GM18505 (cell line): ENCODE measurements around the gene PTPRG.

ENCODE experiments used
- ATAC-seq: cut with Tn5 transposase; IDR thresholded peaks from one replicate; pipeline ENCODE4 v1.9.1; 2021; ENCODE audit not compliant: unreplicated experiment
- POLR2A ChIP-seq: IDR thresholded peaks from 4 replicates; pipeline ENCODE4 v1.6.1; 2011; ENCODE audit warnings: borderline replicate concordance; ENCODE audit not compliant: insufficient read depth, insufficient read length; ENCODE audit errors: extremely low read depth

The PTPRG gene

DNA sequence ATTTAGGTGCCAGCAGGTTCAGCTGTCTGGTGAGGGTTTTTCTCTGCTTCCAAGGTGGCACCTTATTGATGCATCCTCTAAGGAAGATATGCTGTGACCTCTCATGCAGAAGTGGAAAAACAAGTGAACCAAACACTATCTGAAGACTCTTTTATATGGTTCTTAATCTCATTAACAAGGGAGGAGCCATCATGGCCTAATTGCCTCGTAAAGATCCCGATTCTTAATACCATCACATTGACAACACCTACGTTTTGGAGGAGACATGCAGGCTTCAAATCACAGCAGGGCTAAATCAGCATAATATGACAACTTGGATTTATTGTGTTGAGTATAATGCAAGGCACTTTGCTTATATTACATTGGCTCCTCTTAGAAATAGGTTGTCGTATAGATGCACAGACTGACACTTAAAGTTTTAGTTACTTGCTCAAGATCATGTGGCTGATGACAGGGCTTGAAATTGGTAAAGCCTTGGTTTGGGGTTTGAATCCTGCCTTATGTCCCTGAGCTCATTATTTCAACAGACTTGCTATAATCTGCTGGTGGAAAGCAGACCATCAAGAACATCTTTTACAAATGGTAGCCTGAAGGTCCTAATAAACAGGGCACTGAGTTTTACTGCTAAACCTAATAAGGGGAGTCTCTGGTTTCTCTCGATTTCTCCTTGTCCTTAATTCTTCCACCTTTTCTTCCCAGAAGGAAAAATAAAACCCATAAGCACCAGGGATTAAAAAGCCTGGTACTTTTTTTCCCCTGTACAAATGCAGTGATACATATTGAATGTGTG, 88.2 kb downstream of the PTPRG start:
- TF ChIP-seq POLR2A = no peak
- ATAC-seq = no peak

DNA sequence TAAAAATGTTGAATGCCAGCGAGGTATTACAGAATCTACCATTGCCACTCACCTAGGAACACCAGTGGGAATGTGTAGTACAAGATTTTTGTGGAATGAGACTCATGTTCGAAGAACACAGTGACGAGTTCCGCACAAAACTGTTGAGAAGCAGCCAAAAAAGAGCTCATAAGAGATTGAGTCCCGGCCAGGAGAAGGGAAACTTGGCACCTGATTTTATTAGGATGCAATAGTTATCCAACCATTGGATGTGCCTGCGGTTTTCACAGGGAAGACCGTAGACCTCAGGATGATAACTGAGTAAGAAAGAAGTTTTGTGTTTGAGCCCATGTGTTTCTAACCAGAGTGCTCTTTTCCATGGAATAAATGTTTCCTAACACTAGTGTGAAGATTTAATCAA, 88.9 kb downstream of the PTPRG start:
- ATAC-seq = no peak
- no peak for TF ChIP-seq POLR2A

DNA sequence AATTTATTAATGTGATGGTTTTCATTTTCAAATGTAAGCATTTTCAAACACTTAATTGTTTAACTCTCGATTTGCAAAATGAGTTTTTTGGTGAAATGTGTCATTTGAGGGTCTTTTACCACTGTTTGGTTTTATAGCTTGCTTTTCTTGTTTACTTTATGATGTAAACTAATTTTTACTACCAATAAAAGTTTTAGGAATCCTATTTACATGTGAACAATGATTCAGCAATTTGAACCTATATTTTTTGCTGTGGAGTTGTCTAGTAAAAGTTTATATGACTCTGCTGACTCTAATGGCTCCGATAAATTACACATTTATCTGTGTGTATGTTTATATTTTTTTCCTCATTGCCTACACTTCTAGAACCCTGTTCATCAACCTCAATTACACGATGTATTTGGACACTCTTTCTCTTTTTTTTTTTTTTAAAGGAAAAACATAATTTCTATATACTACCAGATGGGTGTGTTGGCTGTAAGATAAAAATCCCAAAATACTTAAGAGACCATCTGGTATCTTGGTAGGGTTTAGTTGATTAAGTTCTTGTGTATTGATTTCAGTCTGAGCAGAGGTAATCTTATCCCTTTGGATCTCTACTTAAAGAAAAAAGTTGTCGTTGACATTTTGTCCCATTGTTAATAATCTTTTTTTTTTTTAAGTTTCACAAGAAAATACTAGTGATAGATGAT, 89.5 kb downstream of the PTPRG start:
- TF ChIP-seq POLR2A = no peak
- ATAC-seq = no peak

DNA sequence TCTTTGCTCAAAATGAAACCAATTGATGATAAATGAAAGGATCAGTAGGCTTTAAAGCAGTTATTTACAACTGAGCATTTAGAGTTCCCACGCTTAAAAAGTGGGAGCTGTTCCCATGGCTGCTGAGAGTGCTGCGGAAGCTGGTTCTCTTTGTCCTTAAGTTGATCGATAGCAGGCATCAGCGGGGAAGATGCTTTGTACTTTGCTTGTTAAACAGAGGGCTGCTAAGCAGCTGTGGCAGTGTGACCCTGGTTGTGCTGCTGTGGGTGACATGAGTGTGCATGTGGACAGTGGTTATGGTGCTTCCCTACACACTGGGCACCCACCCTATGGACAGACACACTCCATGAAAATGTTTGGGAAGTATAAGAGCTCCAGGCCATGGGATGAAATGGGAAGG, 96.3 kb downstream of the PTPRG start:
- no peak for ATAC-seq

DNA sequence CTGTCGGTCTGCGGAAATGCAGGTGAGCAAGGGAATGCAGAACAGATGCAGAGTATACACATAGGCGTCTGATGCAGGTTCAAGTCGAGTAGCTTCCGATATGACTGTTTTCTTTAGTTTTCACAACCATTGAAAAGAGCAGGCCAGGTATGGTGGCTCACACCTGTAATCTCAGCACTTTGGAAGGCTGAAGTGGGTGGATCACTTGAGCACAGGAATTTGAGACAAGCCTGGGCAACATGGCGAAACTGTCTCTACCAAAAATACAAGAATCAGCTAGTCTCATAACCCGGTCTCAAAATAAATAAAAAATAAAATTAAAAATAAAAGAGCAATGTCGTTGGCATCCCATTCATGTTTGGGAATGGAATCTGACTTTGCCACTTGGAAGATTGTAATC, 101.5 kb downstream of the PTPRG start:
- ATAC-seq = no peak
- TF ChIP-seq POLR2A = no peak

More for the DNA sequence above, 96.3 kb downstream of the PTPRG start:
- TF ChIP-seq POLR2A = no peak

DNA sequence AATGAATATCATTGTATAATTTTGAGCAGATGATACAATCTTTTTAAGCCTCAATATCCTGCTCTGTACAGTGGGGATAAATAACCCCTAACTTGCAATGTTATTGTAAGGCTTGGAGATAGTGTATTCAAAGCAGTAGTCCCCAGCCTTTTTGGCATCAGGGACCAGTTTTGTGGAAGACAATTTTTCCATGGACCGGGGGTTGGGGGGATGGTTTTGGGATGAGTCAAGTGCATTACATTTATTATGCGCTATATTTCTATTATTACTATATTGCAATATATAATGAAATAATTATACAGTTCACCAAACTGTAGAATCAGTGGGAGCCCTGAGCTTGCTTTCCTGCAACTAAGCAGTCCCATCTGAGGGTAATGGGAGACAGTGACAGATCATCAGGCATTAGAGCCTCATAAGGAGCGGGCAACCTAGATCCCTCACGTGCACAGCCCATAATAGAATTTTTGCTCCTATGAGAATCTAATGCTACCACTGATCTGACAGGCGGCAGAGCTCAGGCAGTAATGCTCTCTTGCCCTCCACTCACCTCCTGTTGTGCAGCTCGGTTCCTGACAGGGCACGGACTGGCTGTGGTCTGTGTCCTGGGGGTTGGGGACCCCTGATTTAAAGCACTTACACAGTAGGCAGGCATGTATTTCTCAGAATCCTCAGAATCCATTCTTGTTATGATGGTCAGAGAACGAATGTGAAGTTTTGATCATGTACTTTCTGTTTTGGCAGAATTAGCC, 102.2 kb downstream of the PTPRG start:
- ATAC-seq = no peak
- TF ChIP-seq POLR2A = no peak

DNA sequence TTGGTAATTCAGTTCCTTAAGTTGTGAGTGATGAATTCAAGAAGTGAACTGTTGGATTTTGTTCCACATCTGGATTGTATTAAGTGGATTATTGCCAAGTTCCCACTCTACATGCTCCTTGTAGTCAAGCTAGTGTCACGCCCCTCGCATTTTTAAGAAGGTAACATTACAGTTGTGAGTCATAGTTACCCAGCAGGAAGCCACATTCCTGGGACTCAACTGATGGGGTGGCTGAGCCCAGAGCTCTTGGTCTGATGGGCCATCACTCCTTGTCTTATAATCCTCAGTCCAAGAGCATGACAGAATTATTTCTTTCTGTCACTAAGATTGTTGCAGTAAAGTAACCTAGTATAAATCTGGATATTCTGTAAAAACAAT, 102.7 kb downstream of the PTPRG start:
- no peak for ATAC-seq
- TF ChIP-seq POLR2A = no peak

DNA sequence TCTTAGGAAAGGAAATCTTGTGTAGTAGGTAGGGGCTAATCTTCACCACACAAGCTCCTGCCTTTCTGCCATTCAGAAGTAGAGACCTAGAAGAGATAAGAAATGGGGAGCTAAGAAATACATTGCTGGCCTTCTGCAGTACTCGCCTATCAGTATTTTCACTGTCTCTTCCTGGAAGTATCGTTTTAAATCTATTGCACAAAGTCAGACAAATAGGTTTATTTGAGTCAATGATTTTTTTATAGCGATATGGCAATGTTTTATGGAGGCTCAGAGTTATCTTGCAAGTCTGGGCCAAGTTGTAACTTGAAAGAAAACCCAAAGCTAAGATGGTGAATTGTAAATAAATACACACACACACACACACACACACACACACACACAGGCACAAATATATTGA, 103.8 kb downstream of the PTPRG start:
- ATAC-seq = no peak
- TF ChIP-seq POLR2A = no peak

DNA sequence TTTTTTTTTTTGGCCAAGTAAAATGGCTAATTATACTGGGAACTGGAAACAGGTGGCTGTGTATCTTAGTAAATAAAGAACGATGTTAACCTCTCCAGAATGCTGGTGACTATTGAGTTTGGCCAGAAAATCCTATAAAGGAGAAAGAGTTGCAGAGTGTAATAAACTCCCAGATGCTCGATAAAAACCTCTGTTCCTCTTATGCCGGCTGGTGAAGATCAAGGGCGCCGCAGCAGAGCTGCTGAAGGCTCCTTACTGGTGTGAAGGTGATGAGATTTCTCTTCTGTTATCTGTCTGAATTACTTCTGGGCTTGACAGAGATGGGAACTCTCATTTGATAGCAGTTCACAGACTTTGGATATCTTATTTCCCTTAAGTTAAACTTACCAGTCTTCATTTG, 104.6 kb downstream of the PTPRG start:
- ATAC-seq = no peak
- TF ChIP-seq POLR2A = no peak

DNA sequence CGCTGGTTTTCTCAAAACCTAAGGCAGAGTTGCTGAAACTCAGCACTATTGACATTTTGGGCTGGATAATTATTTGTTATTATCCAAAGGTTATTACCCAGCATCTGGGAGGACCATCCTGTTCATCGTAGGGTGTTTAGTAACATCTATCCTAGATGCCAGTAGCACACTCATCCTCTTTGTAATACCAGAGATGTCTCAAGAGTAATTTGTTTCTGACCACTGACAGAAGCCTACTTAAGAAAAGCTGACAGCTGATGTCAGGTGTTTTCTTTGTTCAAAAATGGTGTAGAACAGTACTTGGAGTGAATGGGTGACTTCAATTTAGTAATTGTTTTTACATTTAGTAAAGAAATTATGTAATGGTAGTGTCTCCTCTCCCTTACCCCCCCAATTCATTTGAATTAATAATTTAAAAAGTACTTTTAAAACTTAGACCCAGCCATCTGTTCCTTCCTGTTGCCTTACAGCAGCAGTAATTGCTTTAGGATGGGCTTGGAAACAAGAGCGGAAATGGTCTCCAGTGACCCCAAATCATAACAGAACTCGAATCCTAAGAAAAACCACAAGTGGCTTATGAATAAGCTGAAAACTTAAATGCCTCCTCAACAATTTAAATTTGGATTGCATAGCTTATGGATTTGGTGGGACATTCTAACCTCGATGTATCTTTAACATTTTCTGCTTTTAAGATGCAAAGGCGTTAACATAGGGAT, 105.4 kb downstream of the PTPRG start:
- ATAC-seq = no peak

DNA sequence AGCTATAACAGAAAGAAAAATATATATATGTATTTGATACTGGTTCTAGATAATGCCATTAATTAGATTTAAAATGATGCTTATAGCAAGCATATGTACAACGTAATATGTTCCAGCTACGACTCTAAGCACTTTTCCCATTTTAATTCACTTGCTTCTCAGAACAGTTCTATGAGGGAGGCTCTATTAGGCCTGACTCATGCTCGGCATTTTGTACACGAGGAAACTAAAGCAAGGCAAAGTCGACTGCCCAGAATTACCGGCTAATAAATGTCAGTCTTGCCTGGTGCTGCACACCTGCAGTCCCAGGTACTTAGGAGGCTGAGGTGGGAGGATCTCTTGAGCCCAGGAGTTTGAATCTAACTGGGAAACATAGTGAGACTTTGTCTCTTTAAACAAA, 106.0 kb downstream of the PTPRG start:
- no peak for ATAC-seq
- TF ChIP-seq POLR2A = no peak

More for the DNA sequence above, 105.4 kb downstream of the PTPRG start:
- TF ChIP-seq POLR2A = no peak

DNA sequence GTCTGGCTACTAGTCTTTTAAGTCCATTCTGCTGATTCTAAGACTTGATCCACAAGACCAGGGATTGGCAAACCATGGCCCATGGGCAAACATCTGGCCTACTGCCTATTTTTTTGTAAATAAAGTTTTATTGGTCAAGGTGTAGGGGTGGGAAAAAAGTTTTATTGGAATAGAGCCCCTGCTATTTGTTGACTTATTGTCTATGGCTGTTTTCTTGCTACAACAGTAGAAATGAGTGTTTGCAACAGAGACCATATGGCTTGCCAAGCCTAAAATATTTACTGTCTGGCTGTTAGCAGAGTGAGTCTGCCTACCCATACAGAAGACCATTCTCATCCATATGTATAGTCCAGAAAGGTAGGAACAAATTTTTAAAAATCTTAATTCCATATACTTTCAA, 106.4 kb downstream of the PTPRG start:
- TF ChIP-seq POLR2A = no peak
- ATAC-seq = no peak

DNA sequence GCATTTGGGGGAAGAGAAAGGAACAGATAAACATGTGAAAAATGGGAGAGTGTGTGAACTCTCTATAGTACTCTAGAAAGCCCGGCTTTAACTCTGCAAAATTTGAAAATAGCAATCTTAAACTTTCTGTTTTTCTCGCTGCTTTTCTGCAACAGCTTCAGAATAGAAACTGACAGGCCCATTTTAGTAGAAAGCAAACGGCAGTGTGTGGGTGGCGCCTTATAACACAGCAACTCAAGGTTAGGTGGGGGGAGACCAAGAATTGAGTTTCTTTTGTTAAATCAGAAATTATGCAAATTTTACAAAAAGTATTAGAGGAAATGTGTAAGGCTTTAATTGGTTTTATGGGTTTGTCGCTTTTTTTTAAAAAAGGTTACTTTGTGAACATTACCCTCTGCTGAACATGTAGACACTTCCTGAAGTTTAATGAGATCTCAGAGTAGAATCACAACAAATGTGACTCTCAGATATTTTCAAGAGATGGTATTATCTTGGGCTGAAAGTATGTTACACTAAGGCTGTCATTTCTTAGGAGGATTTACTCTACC, 107.0 kb downstream of the PTPRG start:
- ATAC-seq = no peak
- no peak for TF ChIP-seq POLR2A

DNA sequence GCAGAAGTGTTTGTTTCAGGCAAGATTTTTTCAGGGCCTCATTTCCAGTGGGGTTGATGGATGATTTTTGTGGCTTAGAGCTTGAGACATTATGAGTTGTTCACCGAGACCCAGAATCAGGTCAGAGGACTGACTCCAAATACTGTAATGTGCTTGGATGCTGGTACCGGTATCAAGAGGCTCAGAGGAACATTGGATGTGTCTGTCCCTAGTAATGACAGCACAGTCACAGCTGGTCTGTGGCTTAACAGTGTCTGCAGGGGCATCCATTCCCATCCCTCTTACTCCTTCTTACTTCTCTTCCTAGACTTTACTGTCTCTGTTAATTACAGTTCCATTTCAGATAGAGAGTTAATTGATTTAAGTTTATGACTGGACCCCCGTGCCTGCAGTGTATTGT, 107.8 kb downstream of the PTPRG start:
- no peak for ATAC-seq
- no peak for TF ChIP-seq POLR2A
